GM18505 (cell line): ENCODE results near the gene TRDN.

Source experiments
- ATAC-seq: cut with Tn5 transposase; IDR thresholded peaks from one replicate; pipeline ENCODE4 v1.9.1; 2021; ENCODE audit not compliant: unreplicated experiment
- POLR2A ChIP-seq: IDR thresholded peaks from 4 replicates; pipeline ENCODE4 v1.6.1; 2011; ENCODE audit warnings: borderline replicate concordance; ENCODE audit not compliant: insufficient read depth, insufficient read length; ENCODE audit errors: extremely low read depth

TRDN gene

GRCh38 chr6:123404975-123405374 is 231.8 kb downstream of the TRDN start:
- ATAC-seq: no peak
- TF ChIP-seq POLR2A: no peak

GRCh38 chr6:123402052-123402451 is 234.7 kb downstream of the TRDN start:
- peak; percentile 86 for ATAC-seq
- TF ChIP-seq POLR2A: no peak

- no peak for ATAC-seq
- TF ChIP-seq POLR2A: no peak
Measured at GRCh38 chr6:123398072-123398471, 238.7 kb downstream of the TRDN start.

GRCh38 chr6:123393331-123393730 is 243.4 kb downstream of the TRDN start:
- ATAC-seq: no peak
- no peak for TF ChIP-seq POLR2A

- TF ChIP-seq POLR2A: no peak
- no peak for ATAC-seq
Measured at GRCh38 chr6:123383718-123384117, 253.0 kb downstream of the TRDN start.

- no peak for TF ChIP-seq POLR2A
- peak; percentile 80 for ATAC-seq
Measured at GRCh38 chr6:123380257-123380656, 256.5 kb downstream of the TRDN start.

DNA sequence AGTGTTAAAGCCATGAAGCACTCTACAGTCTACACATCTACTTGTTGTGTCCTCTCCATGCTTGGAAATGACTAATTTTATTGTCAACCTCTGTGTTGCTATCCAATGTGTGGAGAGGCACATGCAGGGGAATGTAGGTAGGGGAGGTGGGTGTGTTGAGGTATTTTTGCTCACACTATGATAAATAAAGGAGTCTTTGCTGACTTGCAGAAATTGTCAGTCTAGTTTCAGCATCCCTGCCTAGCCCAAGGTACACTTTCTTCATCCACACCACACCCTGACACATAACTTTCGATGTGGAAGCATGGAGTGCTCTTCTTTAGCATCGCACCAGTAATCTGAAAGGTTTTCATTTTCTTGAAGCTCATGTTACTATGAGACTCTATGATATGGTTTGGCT is 264.0 kb downstream of the TRDN start:
- TF ChIP-seq POLR2A: no peak
- ATAC-seq: no peak

- no peak for ATAC-seq
Measured at GRCh38 chr6:123363912-123364311, 272.8 kb downstream of the TRDN start.

DNA sequence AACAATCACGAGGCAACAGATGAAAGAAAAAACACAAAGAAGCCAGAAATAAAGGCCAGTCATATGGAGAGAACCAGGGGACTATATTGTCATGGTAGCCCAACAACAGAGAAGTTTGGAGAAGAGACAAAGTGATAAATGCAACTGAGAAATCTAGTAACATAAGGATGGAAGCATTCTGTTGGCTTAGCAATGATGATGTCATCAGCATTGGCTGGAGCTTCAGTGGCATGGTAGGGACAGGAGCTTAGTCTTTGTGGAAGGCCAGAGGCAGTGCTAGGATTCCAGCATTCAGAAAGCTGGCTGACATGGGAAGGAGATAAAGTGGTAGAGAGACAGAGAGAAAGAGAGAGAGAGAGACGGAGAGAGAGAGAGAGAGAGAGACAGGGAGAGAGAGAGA is 276.4 kb downstream of the TRDN start:
- ATAC-seq: no peak
- TF ChIP-seq POLR2A: no peak

More at GRCh38 chr6:123363912-123364311, 272.8 kb downstream of the TRDN start:
- TF ChIP-seq POLR2A: no peak

- ATAC-seq: no peak
- TF ChIP-seq POLR2A: no peak
Measured at GRCh38 chr6:123352705-123353104, 284.0 kb downstream of the TRDN start.

- no peak for TF ChIP-seq POLR2A
- ATAC-seq: no peak
Measured at GRCh38 chr6:123352279-123352678, 284.5 kb downstream of the TRDN start.

GRCh38 chr6:123343836-123344235 is 292.9 kb downstream of the TRDN start:
- TF ChIP-seq POLR2A: no peak
- no peak for ATAC-seq

DNA sequence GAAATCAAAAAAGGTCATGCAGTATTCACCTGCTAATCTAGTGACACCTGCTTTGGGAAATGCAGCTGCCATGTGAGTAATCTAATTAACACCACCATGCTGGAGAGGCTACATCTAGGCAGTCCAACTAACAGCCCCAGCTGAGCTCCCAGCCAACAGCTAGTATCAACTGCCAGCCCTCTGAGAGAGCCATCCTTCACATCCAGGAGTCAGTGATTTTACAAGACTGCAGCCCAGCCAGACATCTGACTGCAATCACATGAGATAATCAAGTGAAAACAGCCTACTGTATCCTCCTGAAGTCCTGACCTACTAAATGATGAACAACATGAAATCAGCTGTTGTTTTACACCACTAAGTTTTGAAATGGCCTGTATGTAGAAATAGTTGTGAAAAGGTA is 298.4 kb downstream of the TRDN start:
- no peak for ATAC-seq
- no peak for TF ChIP-seq POLR2A

- no peak for ATAC-seq
- no peak for TF ChIP-seq POLR2A
Measured at GRCh38 chr6:123333000-123333756, 303.6 kb downstream of the TRDN start.
